Activated naive CD4-positive, alpha-beta T cell treated with Interleukin-2 at 50 U/mL for 16 hours (primary cell): ENCODE data around the gene DCXR.

Source experiments
- DNase-seq: peaks from one replicate; pipeline ENCODE4 v3.0.0-alpha.2; 2020

DCXR gene

GRCh38 chr17:82072827-82073226, 35.3 kb upstream of the DCXR start:
- DNase-seq, result no peak

DNA sequence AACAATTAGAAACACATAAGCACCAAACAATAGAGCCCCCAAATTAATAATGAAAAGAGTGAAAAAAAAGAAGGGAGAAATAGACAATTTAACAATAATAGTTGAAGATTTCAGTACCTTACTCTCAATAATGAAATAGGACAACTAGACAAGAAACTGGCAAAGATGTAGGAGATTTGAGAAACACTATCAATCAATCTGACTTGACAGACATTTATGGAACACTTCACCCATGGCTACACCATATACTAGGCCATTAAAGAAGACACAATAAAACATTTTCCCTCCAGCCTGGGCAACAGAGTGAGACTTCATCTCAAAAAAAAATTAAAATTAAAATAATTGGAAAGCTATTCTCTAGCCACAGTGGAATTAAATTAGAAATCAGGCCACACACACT, 33.1 kb upstream of the DCXR start:
- no peak for DNase-seq

DNA sequence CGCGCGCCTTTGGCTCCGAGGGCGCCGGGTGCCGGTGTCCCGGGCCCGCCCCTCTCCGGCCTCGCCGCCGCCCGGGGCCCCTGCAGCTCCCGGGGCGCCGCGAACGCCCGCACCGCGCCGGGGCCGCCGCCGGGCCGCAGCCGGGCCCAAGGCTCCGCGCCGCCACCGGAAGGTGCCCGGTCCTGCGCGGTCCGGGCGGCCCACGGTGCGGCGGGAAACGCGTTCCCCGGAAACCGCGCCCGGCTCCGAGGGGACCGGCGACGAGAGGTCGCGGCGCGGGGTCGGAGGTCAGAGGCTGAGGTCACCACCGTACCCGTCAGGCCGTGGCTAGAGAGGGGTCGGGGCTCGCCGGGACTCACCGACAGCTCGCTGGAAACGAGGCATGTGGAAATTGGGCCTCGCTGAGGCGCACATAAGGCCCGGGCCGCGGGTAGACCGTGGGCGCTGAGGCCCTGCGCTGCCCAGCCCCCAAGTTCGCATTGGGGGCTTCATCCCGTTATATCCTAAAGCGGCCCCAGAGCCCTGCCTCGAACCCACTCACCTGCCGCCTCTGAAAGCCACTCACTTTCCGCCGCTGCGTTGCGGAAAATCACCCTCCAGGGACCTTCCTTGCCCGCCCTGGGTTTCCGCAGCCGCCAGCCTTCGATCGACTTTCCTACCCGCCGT, 28.3 kb upstream of the DCXR start, which contains the start of gene DUS1L:
DUS1L (minus strand) TSS at position 167 of the 666 bp plus-strand sequence. CDS start 745 bp downstream, outside the sequence.
- peak; percentile 72 for DNase-seq

DNA sequence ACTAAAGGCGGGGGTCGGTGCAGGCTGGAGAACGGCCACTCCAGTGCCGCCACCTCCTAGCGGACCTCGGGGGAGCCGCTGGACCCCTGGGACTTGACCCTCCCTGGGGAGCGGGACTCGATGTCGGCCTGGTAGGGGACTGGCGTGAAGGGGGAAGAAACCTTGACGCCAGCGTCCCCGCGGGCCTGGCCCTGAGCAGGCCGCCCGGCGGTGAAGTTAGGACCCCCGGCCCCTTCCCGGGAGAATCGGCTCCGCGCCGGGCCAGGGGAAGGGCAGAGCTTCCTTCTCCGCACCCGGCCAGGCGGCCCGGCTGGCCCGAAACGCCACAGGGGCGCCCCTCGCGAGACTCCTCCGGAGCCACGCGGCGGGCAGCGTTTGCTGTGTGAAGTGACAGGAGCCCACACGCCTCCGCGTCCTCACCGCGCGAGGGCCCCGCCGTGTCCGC, 27.7 kb upstream of the DCXR start:
- peak; percentile 51 for DNase-seq

DNA sequence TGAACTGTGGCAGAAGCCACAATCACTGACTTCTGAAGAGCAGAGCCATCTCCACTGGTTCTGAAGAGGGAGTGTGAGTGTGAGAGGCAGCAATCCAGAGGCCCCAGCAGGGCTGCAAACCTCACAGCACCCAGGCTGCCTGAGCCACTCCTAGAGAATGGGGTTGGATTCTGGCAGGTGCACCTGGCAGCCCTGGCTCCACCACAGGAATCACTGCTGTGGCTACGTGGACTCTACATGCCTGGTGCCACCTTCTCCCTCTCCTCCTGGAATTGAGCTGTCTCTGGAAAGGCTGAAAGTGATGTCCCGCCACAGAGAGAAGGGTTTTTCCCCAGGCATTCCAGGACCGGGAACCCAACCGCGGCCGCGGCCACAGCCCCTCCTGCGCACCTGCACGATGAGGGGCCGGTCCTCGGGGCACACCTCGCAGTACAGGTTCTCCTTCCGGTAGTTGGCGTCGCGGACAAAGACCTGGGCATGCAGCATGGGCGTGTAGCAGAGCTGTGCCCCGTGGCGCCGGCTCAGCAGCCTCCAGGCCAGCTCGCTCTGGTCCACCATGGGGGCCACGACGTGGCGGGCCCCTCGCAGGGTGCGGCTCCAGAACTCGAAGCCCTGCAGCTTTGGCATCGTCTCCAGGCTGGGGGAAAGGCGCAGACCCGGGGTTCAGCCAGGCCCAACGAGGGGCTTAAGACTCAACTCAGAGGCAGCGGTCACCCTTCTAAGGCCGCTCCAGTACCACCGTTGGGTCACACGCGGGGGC, 27.1 kb upstream of the DCXR start:
- no peak for DNase-seq

DNA sequence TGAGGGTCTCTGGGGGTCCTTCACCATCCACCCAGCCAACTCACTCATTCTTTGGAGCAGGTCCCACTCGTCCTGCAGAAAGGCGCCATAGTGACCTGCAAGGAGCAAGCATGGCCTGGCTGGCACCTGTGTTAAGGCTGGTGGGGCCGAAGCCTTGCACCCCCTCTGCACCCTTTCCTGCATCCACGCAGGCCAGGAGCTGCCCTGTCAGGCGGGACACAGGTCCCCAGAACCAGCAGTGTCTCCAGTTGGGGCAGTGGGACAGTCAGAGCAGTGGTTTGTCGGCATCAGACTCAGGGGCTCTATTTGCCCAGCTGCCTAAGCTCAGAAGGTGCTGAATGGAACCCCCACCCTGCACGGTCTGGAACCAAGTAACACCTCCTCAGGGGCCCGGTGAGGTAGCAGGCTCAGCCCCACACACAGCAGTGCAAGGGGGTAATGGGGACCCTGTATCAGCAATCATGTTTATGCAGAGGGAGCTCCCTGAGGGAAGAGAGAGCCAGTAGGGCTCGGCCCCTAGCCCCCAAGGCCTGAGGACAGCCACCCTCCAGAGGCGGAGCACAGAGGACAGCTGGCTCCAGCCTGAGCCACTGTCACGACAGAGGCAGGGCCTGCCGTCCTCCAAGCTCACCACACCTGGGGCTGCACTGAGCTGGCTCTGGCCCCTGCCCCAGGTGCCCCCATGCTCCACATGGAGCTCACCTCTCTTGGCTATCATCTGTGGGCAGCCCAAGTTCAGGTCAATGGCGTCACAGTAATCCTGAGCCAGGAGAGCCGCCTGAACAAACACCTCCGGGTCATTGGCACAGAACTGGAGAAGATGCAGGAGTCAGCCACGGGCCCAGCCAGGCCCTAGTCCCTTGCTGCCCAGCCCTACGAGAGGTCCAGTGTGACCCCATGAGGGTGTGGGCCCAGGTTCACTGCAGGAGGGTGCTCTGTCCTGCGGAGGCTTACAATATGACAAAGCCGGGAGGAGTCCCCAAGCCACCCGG, 26.2 kb upstream of the DCXR start:
- DNase-seq, result no peak

DNA sequence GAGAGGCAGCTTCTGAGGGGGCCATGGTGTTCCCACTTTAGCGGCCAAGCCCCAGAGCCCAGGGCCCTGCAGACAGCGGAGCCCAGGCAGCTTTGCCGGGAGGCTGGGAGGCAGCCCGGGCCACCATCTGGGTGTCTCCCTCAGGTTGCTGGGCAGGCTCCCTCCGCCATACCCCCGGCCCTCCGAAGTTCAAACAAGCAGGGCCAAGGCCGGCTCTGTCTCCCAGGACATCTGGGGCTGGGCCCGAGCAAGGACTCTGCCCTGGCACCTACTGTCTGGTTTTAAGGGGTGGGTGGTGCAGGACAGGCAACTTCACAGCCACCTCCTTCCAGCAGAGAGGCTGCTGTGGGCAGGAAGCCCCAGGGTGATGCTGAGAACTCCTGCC, 25.5 kb upstream of the DCXR start:
- no peak for DNase-seq

- no peak for DNase-seq
Measured at GRCh38 chr17:82062076-82062983, 24.8 kb upstream of the DCXR start.

DNA sequence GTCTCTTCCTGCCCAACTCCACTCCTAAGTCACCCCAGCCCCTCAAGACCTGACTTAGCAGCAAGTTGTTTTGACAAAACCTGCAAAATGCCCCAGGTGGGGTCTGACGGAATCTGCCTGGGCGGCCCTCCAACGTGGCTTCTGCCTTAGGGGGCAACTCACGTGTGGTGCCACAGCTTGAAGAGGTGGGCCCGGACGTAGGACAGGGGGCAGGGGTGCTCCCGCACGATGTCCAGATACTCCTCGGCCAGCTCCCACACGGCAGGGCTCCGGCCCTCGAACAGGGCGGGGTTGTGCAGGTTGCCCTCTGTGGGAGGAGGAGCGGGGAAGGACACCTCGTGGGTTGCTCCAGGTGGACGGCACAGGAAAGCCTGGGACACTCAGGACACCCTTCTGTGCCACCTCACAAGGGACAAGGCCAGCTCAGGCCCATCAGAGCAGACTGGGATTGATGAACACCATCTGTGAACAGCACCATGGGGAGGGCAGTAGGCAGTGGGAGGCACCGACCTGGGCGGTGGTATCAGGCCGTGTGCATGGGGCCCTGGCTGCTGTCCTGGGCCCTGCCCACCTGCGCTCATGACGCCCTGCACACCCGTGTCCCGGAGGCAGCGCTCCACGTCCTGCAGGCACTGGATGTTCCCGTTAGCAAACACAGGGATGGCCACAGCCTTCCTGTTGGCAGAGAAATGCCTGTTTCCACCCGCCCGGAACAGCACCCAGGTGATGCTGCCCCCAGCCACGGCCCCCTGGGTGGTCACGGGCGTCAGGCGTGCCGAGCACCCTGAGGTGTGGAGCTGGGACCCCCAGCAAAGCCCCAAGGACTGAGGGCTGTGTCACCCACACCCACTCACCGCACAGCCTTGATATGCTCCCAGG, 23.8 kb upstream of the DCXR start:
- no peak for DNase-seq

DNA sequence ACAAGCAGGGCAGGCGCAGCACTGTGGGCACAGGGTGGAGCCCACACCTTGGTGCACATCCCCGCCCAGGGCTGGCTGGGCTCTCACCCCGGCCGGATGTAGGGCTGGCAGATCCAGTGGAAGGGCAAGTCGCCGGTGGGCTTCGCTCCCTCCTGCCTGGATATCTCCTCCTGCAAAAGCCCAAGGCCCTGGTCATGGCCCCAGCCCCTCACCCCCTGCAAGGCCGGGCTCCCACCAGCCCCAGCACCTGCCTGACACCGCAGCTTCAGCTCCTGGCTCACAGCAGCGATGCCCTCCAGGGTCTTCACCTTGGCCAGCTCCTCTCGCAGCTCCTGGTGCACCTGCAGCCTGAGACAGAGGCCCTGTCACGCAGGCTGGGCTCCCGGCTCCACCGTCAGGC, 23.1 kb upstream of the DCXR start:
- no peak for DNase-seq

GRCh38 chr17:82060001-82060380, 22.5 kb upstream of the DCXR start:
- no peak for DNase-seq

GRCh38 chr17:82059272-82060000, 21.9 kb upstream of the DCXR start:
- no peak for DNase-seq

DNA sequence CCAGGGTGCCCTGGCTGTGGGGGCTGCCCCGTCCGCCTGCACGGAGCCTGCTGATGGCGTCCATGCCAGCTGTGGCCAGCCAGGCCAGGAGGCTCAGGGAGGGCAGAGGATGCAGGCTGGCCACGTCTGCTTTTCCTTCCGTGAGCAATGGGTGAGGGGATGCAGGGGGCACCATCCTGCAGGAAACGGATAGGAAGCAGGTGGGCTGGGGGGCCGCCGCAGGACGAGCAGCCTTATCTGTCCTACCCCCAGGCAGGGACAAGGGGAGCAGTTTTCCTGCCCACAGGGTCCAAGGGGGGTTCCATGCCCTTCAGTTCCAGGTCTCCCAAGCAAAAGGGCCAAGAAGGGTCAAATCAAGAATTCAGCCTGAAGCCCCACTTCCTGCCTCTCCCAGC, 21.4 kb upstream of the DCXR start:
- DNase-seq, result no peak

- no peak for DNase-seq
Measured at GRCh38 chr17:82058230-82058854, 20.8 kb upstream of the DCXR start.

DNA sequence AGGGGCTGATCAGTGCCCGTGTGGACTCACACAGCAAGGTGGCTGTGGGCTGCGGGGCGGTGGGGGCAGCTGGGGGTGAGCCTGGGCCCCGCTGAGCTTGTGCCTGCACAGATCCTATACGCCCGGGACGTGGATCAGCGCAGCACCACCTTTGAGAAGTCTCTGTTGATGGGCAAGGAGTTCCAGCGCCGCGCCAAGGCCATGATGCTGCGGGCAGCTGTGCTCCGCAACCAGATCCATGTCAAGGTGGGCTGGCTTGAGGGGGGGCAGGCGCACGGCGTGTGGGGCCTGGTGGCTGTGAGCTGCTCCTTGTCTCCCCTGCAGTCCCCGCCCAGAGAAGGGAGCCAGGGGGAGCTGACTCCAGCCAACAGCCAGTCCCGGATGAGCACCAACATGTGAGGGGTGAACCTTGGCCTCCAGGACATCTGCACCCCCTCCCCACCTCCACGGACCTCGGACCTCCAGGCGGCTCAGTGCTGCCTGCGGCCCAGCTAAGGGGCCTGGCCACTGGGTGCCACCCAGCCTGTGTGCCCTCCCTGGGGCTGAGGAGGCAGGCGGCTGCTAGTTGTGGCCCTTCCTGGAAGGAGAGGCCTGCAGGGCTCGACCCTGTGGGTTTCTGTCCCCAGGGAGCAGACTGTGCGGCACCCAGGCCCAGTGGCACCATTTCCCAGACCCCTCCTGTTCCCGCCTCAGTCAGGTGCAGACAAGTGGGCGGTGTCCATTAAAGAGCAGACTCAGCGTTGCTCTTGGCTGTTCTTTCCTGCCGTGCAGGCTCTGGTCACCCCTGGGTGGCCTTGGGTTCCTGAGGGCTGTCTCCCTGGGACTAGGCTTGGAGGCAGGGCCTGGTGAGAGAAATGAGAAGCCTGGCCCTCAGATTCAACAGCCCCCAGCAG, 19.5 kb upstream of the DCXR start:
- DNase-seq, result no peak

- no peak for DNase-seq
Measured at GRCh38 chr17:82055965-82056728, 18.6 kb upstream of the DCXR start.

DNA sequence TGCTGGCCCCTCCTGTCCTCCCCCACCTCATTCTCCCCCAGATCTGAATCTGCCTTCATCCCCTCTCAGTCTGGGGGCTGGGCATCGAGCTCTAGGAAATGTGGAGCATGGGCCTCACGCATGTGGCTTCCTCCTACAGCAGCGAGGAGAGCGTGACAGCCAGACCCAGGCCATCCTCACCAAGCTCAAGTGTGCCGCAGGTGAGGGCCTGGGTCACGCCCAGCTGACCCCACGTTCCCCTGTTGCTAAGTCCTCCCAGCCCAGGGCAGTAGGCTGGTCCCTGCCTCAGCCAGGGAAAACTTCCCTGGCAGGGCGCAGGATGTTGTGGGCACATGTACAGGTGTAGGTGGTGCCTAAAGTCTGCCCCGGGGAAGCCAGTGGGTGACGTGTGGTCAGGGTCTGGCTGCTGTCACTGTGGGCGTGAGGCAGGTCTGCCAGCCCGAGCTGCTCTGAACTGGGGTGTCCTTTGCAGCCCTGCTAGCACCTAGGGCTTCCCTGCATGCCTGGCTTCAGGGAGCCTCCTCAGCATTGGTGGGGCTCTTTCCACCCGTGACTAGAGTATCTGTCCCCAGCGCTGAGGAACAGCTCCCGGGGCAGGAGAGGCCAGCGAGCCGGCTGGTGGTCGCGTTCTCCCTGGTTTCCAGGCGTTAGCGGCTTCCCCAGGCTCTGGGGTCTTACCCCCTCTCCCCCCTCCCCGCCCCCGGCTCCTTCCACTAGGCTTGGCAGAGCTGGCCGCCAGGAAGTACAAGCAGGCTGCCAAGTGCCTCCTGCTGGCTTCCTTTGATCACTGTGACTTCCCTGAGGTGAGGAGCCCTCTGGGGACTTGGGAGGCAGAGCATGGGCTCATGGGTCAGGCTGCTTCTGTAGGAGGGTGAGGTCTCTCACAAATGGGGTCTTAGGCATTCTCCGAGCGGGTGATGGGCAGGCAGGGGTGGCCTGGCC, 17.8 kb upstream of the DCXR start:
- no peak for DNase-seq
